ENCODE data around the gene PRKCE. TPM values are rescaled to one million over a fixed set of nuclear protein-coding genes. Genes with fewer than 3 reads are reported as not detected.

PRKCE gene
- total RNA-seq, 1 experiment from 2014 or later, result 14.0 TPM

DNA sequence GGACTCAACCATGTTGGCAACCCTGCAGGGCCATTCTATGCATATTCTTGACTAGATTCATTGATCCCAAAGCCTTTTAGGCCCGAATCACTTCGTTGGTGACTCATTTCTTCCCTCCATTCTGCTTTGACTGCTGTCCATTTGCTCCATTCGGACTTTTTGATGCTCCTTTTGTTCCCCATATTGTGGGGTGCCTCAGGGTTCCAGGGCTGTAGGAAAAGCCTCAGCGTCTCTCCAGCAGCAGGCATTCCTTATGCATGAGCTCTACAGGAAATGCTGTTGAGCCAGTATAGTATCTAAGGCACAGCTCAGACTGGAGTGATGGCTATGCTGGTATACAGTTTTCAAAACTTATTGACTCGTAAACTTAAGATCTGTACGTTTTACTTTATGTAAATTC lies 292.6 kb downstream of the PRKCE start:
- Histone ChIP-seq H3K27ac (ENCODE audit: low read length) (peak overlapping the region; percentile 69), H3K4me3 (ENCODE audit: low read depth in 2 of 2, low read length in 2 of 2) (0 out of 4 replicates have a peak overlapping the region, but pooled peaks of 1 of the 2 experiments have one; percentile 14), H3K9me3 (ENCODE audit: control insufficient read depth, insufficient read depth, low read depth, low read length) (no peaks in the 10 kb centered on the region), H3K27me3 (ENCODE audit: control insufficient read depth, insufficient read depth, low read length) (no peaks in the 10 kb centered on the region), H3K36me3 (ENCODE audit: control insufficient read depth, insufficient read depth, low read length) (no peaks in the 10 kb centered on the region), H3K4me1 (ENCODE audit: control insufficient read depth, insufficient read depth, low read length) (peaks cover 32% of the 10 kb centered on the region)
- CTCF ChIA-PET, result interaction anchor here (1.0 kb wide), 1 partner anchor 8 kb away, joined by 3 read pairs; no protein-coding TSS in a partner anchor
- in situ Hi-C loops (cut with HindIII; ENCODE audit: low pct_unique_long_range_greater_than_20kb, low sequenced_read_pairs), result no loop called here
- ATAC-seq, result peak; percentile 84
- intact Hi-C loops (cut with micrococcal nuclease; ENCODE audit: unreplicated experiment), result no loop called here
- BruUV-seq (replicated peaks), result no TSS peak
- POLR2A ChIA-PET, result no interaction called here
- TF ChIP-seq, protein P1, sequence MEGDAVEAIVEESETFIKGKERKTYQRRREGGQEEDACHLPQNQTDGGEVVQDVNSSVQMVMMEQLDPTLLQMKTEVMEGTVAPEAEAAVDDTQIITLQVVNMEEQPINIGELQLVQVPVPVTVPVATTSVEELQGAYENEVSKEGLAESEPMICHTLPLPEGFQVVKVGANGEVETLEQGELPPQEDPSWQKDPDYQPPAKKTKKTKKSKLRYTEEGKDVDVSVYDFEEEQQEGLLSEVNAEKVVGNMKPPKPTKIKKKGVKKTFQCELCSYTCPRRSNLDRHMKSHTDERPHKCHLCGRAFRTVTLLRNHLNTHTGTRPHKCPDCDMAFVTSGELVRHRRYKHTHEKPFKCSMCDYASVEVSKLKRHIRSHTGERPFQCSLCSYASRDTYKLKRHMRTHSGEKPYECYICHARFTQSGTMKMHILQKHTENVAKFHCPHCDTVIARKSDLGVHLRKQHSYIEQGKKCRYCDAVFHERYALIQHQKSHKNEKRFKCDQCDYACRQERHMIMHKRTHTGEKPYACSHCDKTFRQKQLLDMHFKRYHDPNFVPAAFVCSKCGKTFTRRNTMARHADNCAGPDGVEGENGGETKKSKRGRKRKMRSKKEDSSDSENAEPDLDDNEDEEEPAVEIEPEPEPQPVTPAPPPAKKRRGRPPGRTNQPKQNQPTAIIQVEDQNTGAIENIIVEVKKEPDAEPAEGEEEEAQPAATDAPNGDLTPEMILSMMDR (IDR thresholded peaks at IDR 0.05), result no peak
- TF ChIP-seq TCF7L2 (IDR thresholded peaks at IDR 0.05; ENCODE audit: low read depth, low read length), result no peak
- no peak for TF ChIP-seq SIN3A (IDR thresholded peaks at IDR 0.05; ENCODE audit: borderline replicate concordance, insufficient read depth, low read depth, low read length)
- no peak for TF ChIP-seq POLR2AphosphoS5 (IDR thresholded peaks at IDR 0.05; ENCODE audit: low read depth, low read length)
- TF ChIP-seq, protein P2, sequence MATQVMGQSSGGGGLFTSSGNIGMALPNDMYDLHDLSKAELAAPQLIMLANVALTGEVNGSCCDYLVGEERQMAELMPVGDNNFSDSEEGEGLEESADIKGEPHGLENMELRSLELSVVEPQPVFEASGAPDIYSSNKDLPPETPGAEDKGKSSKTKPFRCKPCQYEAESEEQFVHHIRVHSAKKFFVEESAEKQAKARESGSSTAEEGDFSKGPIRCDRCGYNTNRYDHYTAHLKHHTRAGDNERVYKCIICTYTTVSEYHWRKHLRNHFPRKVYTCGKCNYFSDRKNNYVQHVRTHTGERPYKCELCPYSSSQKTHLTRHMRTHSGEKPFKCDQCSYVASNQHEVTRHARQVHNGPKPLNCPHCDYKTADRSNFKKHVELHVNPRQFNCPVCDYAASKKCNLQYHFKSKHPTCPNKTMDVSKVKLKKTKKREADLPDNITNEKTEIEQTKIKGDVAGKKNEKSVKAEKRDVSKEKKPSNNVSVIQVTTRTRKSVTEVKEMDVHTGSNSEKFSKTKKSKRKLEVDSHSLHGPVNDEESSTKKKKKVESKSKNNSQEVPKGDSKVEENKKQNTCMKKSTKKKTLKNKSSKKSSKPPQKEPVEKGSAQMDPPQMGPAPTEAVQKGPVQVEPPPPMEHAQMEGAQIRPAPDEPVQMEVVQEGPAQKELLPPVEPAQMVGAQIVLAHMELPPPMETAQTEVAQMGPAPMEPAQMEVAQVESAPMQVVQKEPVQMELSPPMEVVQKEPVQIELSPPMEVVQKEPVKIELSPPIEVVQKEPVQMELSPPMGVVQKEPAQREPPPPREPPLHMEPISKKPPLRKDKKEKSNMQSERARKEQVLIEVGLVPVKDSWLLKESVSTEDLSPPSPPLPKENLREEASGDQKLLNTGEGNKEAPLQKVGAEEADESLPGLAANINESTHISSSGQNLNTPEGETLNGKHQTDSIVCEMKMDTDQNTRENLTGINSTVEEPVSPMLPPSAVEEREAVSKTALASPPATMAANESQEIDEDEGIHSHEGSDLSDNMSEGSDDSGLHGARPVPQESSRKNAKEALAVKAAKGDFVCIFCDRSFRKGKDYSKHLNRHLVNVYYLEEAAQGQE (IDR thresholded peaks at IDR 0.05; ENCODE audit: insufficient read depth in 1 of 2, low read depth in 2 of 2, low read length in 1 of 2), result no peak
- no peak for DNase-seq (ENCODE audit: low read depth, low spot score)

DNA sequence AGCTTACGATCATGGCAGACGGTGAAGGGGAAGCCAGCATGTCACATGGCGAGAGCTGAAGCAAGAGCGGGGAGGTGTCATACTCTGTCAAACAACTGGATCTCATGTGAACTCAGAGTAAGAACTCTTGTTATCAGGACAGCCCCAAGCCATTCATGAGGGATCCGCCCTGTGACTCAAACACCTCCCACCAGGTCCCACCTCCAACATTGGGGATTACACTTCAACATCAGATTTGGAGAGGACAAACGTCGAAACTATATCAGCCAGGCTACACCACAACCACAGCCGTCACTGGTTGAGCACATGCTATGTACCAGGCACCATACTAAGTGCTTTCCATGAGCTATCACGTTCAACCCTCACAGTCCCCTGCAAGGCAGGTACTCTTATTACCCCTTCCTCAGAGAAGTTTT lies 293.8 kb downstream of the PRKCE start:
- Histone ChIP-seq H3K4me1 (ENCODE audit: control insufficient read depth, insufficient read depth, low read length) (peaks cover 24% of the 10 kb centered on the region), H3K27ac (ENCODE audit: low read length) (no peak overlapping the region; the same call in 1 of the 2 replicates), H3K36me3 (ENCODE audit: control insufficient read depth, insufficient read depth, low read length) (no peaks in the 10 kb centered on the region), H3K9me3 (ENCODE audit: control insufficient read depth, insufficient read depth, low read depth, low read length) (no peaks in the 10 kb centered on the region), H3K27me3 (ENCODE audit: control insufficient read depth, insufficient read depth, low read length) (no peaks in the 10 kb centered on the region), H3K4me3 (ENCODE audit: low read depth in 2 of 2, low read length in 2 of 2) (no peak overlapping the region)
- TF ChIP-seq, protein P1 (IDR thresholded peaks at IDR 0.05), result no peak
- in situ Hi-C loops (cut with HindIII; ENCODE audit: low pct_unique_long_range_greater_than_20kb, low sequenced_read_pairs) (no loop called here), intact Hi-C loops (cut with micrococcal nuclease; ENCODE audit: unreplicated experiment) (no loop called here)
- ChIA-PET CTCF (no interaction called here), POLR2A (no interaction called here)
- no TSS peak for BruUV-seq (replicated peaks)
- ATAC-seq (no peak), DNase-seq (ENCODE audit: low read depth, low spot score) (no peak)
